ENCODE data around the gene ABCD3. TPM values are rescaled to one million over a fixed set of nuclear protein-coding genes. Genes with fewer than 3 reads are reported as not detected.

ABCD3 gene
- total and polyA plus RNA-seq, 4 donors: 18.4 to 34.7 (median 23.6) TPM

DNA sequence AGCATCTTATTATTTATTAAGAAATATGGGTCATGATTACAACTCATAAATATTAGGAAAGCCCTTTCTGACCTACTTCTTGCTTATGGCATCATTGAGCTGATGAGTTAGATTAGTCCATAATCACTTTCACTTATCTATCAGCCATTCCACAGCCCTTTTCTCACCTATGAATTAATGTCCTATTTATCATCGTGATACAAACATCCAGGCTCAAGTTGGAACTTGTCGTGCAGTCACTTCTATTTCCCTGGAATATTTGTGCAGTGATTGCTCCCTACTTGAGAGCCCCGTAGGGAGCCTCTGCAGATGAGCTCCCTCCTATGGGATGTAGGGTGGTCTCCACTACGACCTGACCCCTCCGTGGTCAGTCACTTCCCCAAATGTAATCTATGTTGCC is 131.5 kb downstream of the ABCD3 start:
- Histone ChIP-seq H3K36me3 (ENCODE audit: control insufficient read depth in 1 of 2, insufficient read depth in 2 of 2, low read length in 1 of 2) (no peaks in the 10 kb centered on the region), H3K4me1 (ENCODE audit: control insufficient read depth in 1 of 2, insufficient read depth in 2 of 2, low read length in 2 of 2) (no peaks in the 10 kb centered on the region), H3K4me3 (ENCODE audit: low read length in 2 of 2) (no peak overlapping the region), H3K27ac (ENCODE audit: low read depth in 1 of 2, low read length in 2 of 2) (no peak overlapping the region), H3K27me3 (ENCODE audit: control insufficient read depth in 1 of 2, insufficient read depth in 2 of 2, low read length in 1 of 2) (no peaks in the 10 kb centered on the region), H3K9me3 (ENCODE audit: control insufficient read depth, low read length) (no peaks in the 10 kb centered on the region)
- DNase-seq (no peak), ATAC-seq (ENCODE audit: low FRiP score) (no peak)
- intact Hi-C loops (cut with DNase I): loop anchor here in 1 of 2 donors (5.0 kb wide), 1 partner anchor 43 kb away; no protein-coding TSS in a partner anchor
- WGBS, 2 donors: 89 to 93% methylated on average over 5 of the region's 5 CpGs

DNA sequence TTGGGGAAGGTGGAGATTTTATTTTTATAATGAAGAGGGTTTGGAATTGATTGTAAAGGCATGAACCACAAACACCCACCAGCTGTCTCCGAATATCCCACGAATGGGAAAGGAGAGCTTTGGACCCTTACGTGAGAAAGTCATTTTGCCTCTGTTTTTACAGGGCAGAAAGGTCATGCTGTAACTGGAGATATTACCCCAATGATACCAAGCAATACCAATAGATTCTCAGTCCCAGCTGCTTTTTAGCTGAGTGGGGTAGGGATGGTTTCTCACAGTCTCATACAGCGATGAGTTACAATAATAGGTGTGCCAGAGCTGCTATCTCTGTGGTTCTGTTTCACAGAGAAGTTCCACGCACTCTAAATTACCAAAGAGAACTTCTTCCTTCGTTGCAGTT is 132.2 kb downstream of the ABCD3 start:
- no peak for ATAC-seq (ENCODE audit: low FRiP score)
- no peak overlapping the region for H3K27ac ChIP-seq (ENCODE audit: low read depth in 1 of 2, low read length in 2 of 2)
- 88 to 93% methylated on average over 6 of the region's 6 CpGs for WGBS, 2 donors
- H3K4me3 ChIP-seq (ENCODE audit: low read length in 2 of 2): no peak overlapping the region
- H3K4me1 ChIP-seq (ENCODE audit: control insufficient read depth in 1 of 2, insufficient read depth in 2 of 2, low read length in 2 of 2): no peaks in the 10 kb centered on the region
- H3K27me3 ChIP-seq (ENCODE audit: control insufficient read depth in 1 of 2, insufficient read depth in 2 of 2, low read length in 1 of 2): no peaks in the 10 kb centered on the region
- H3K9me3 ChIP-seq (ENCODE audit: control insufficient read depth, low read length): no peaks in the 10 kb centered on the region
- H3K36me3 ChIP-seq (ENCODE audit: control insufficient read depth in 1 of 2, insufficient read depth in 2 of 2, low read length in 1 of 2): no peaks in the 10 kb centered on the region
- no peak for DNase-seq
- intact Hi-C loops (cut with DNase I): no loop called here

DNA sequence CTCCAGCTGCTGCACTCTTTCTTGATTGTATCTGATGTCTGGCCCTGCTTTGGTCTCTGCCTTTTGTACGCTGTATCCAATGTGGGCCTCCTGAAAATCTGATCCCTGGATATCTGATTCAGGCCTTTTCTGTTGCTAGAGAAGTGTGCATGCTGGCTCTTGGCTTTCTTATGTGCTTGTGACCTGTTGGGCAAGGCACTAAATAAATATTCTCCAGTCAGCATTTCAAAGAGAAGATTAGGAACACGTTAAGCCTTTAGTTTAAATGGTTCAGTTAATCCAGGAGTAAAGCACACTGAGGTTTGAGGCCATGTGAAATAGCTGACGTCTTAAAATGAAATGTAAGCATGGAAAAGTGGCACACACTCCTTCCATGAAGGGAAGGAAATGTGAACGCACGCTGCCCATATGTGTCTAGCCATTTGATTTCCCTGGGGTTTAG is 132.6 kb downstream of the ABCD3 start:
- WGBS, 2 donors: 78% methylated on average over 5 of the region's 5 CpGs
- H3K9me3 ChIP-seq (ENCODE audit: control insufficient read depth, low read length): no peaks in the 10 kb centered on the region
- intact Hi-C loops (cut with DNase I): no loop called here
- H3K4me3 ChIP-seq (ENCODE audit: low read length in 2 of 2): no peak overlapping the region
- no peaks in the 10 kb centered on the region for H3K36me3 ChIP-seq (ENCODE audit: control insufficient read depth in 1 of 2, insufficient read depth in 2 of 2, low read length in 1 of 2)
- ATAC-seq (ENCODE audit: low FRiP score) (no peak), DNase-seq (no peak)
- no peaks in the 10 kb centered on the region for H3K27me3 ChIP-seq (ENCODE audit: control insufficient read depth in 1 of 2, insufficient read depth in 2 of 2, low read length in 1 of 2)
- no peaks in the 10 kb centered on the region for H3K4me1 ChIP-seq (ENCODE audit: control insufficient read depth in 1 of 2, insufficient read depth in 2 of 2, low read length in 2 of 2)
- no peak overlapping the region for H3K27ac ChIP-seq (ENCODE audit: low read depth in 1 of 2, low read length in 2 of 2)

DNA sequence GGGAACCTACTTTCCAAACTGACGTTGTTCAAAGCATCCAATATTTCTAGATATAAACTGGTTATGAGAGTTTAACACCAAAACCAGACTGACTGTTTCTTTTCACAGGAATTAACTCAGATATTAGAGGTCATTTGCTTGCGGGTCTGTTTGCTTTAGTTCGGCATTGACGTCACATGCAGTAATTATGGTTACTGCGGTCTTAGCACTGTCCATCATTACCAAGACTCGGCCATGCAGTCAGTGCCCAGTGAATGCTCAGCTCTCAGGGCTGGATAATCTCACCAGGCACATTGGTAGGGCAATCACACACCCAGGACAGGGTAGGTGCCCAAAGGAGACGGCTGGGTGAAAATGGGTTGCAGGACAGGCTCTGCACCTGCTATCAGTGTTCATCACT is 133.3 kb downstream of the ABCD3 start:
- DNase-seq (no peak), ATAC-seq (ENCODE audit: low FRiP score) (no peak)
- Histone ChIP-seq H3K36me3 (ENCODE audit: control insufficient read depth in 1 of 2, insufficient read depth in 2 of 2, low read length in 1 of 2) (no peaks in the 10 kb centered on the region), H3K27ac (ENCODE audit: low read depth in 1 of 2, low read length in 2 of 2) (no peak overlapping the region), H3K4me1 (ENCODE audit: control insufficient read depth in 1 of 2, insufficient read depth in 2 of 2, low read length in 2 of 2) (no peaks in the 10 kb centered on the region), H3K4me3 (ENCODE audit: low read length in 2 of 2) (no peak overlapping the region), H3K27me3 (ENCODE audit: control insufficient read depth in 1 of 2, insufficient read depth in 2 of 2, low read length in 1 of 2) (no peaks in the 10 kb centered on the region), H3K9me3 (ENCODE audit: control insufficient read depth, low read length) (no peaks in the 10 kb centered on the region)
- 95 to 97% methylated on average over 7 of the region's 7 CpGs for WGBS, 2 donors
- intact Hi-C loops (cut with DNase I): no loop called here

DNA sequence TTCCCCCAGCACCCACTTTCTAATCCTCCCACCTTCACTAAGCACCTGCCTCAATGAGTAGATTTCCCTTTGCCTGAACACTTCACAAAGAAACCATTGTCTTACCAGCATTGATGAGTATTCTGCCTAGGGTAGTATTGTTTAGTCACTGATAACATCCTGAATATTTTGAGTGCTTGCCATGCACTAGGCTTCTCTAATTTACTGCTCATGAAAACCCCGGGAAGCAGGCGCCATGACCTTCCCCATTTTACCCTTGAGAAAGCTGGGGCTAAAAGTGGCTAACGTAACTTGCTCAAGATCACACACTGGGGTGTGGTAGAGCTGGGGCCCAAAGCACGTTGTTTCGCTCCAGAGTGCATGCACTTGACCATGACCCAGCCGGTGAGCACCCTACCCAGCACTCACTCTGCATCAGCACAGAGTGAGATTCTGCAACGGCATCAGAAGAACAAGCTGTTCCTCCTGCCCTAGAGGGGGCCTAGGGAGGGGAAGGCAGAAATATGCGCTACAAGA is 133.9 kb downstream of the ABCD3 start:
- H3K27ac ChIP-seq (ENCODE audit: low read depth in 1 of 2, low read length in 2 of 2): no peak overlapping the region
- no peak overlapping the region for H3K4me3 ChIP-seq (ENCODE audit: low read length in 2 of 2)
- WGBS, 2 donors: 91 to 95% methylated on average over 8 of the region's 8 CpGs
- DNase-seq: no peak
- ATAC-seq (ENCODE audit: low FRiP score): no peak
- H3K27me3 ChIP-seq (ENCODE audit: control insufficient read depth in 1 of 2, insufficient read depth in 2 of 2, low read length in 1 of 2): no peaks in the 10 kb centered on the region
- no peaks in the 10 kb centered on the region for H3K36me3 ChIP-seq (ENCODE audit: control insufficient read depth in 1 of 2, insufficient read depth in 2 of 2, low read length in 1 of 2)
- H3K4me1 ChIP-seq (ENCODE audit: control insufficient read depth in 1 of 2, insufficient read depth in 2 of 2, low read length in 2 of 2): no peaks in the 10 kb centered on the region
- intact Hi-C loops (cut with DNase I): no loop called here
- no peaks in the 10 kb centered on the region for H3K9me3 ChIP-seq (ENCODE audit: control insufficient read depth, low read length)

DNA sequence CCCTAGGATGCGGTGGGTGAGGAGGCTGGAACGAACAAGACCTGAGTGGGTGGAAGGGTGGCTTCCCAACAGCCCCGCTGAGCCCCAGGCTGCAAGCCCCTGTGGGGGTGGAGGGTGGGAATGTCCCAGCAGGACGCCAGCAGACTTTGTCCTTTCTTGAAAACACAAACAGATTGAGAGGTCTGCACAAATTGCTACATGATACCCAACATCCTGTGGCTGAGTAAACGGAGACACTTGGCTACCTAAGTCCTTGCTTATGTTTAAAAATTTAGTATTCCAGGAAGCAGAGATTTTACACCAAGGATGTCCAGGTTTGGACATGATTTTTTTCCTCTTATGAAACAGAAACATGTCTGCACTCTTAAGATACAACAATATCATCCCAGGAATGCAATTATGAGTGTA is 135.1 kb downstream of the ABCD3 start:
- 68 to 69% methylated on average over 5 of the region's 5 CpGs for WGBS, 2 donors
- no peak for ATAC-seq (ENCODE audit: low FRiP score)
- no peaks in the 10 kb centered on the region for H3K36me3 ChIP-seq (ENCODE audit: control insufficient read depth in 1 of 2, insufficient read depth in 2 of 2, low read length in 1 of 2)

DNA sequence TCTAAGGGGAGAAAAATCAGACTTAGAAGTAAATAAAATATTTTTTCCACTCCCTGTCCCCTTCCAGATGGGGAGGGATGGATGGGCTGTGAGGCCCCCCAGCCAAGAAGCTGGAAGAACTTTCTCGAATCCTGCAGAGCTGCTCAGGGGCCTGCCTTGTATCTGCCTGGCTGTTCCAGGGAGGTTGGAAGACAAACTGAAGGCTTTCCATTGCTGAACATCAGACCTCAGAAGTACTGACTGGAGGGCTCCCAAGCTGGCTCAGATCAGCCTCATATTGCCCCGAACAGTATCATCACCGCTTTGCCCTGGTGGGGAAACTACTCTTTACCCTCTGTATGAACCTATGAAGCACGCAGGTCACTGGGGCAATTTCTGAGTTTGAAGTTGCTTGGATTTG is 135.7 kb downstream of the ABCD3 start:
- Histone ChIP-seq H3K9me3 (ENCODE audit: control insufficient read depth, low read length) (no peaks in the 10 kb centered on the region), H3K27me3 (ENCODE audit: control insufficient read depth in 1 of 2, insufficient read depth in 2 of 2, low read length in 1 of 2) (no peaks in the 10 kb centered on the region), H3K27ac (ENCODE audit: low read depth in 1 of 2, low read length in 2 of 2) (no peak overlapping the region), H3K4me3 (ENCODE audit: low read length in 2 of 2) (no peak overlapping the region), H3K36me3 (ENCODE audit: control insufficient read depth in 1 of 2, insufficient read depth in 2 of 2, low read length in 1 of 2) (no peaks in the 10 kb centered on the region), H3K4me1 (ENCODE audit: control insufficient read depth in 1 of 2, insufficient read depth in 2 of 2, low read length in 2 of 2) (no peaks in the 10 kb centered on the region)
- 93 to 94% methylated on average over 4 of the region's 4 CpGs for WGBS, 2 donors
- DNase-seq: no peak
- intact Hi-C loops (cut with DNase I): no loop called here
- no peak for ATAC-seq (ENCODE audit: low FRiP score)

More for the DNA sequence above, 135.1 kb downstream of the ABCD3 start:
- Histone ChIP-seq H3K4me3 (ENCODE audit: low read length in 2 of 2) (no peak overlapping the region), H3K9me3 (ENCODE audit: control insufficient read depth, low read length) (no peaks in the 10 kb centered on the region), H3K27me3 (ENCODE audit: control insufficient read depth in 1 of 2, insufficient read depth in 2 of 2, low read length in 1 of 2) (no peaks in the 10 kb centered on the region), H3K4me1 (ENCODE audit: control insufficient read depth in 1 of 2, insufficient read depth in 2 of 2, low read length in 2 of 2) (no peaks in the 10 kb centered on the region), H3K27ac (ENCODE audit: low read depth in 1 of 2, low read length in 2 of 2) (no peak overlapping the region)
- DNase-seq: no peak
- intact Hi-C loops (cut with DNase I): no loop called here

DNA sequence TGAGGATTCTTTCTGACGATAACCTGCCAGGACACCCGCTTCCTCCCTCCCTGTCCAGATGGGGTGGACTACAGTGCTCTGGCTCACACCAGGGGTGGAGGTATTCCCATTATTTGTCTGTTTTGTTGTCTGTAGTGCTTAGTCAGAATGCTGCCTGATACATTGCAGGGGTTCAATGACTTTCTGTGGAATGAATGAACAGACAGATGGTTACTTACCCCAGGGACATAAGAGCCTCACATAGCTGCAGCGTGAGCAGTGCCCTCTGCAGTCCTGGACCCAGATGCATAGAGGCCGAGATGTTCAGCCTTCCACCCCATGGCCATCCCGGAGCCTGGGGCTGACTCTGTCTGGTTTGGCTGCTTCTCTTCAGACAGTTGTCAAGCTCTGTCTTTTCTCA is 136.4 kb downstream of the ABCD3 start:
- H3K36me3 ChIP-seq (ENCODE audit: control insufficient read depth in 1 of 2, insufficient read depth in 2 of 2, low read length in 1 of 2): no peaks in the 10 kb centered on the region
- H3K27ac ChIP-seq (ENCODE audit: low read depth in 1 of 2, low read length in 2 of 2): no peak overlapping the region
- ATAC-seq (ENCODE audit: low FRiP score) (no peak), DNase-seq (no peak)
- no peaks in the 10 kb centered on the region for H3K27me3 ChIP-seq (ENCODE audit: control insufficient read depth in 1 of 2, insufficient read depth in 2 of 2, low read length in 1 of 2)
- WGBS, 2 donors: 96 to 98% methylated on average over 5 of the region's 5 CpGs
- H3K4me1 ChIP-seq (ENCODE audit: control insufficient read depth in 1 of 2, insufficient read depth in 2 of 2, low read length in 2 of 2): no peaks in the 10 kb centered on the region
- H3K9me3 ChIP-seq (ENCODE audit: control insufficient read depth, low read length): no peaks in the 10 kb centered on the region
- no peak overlapping the region for H3K4me3 ChIP-seq (ENCODE audit: low read length in 2 of 2)
- intact Hi-C loops (cut with DNase I): no loop called here

DNA sequence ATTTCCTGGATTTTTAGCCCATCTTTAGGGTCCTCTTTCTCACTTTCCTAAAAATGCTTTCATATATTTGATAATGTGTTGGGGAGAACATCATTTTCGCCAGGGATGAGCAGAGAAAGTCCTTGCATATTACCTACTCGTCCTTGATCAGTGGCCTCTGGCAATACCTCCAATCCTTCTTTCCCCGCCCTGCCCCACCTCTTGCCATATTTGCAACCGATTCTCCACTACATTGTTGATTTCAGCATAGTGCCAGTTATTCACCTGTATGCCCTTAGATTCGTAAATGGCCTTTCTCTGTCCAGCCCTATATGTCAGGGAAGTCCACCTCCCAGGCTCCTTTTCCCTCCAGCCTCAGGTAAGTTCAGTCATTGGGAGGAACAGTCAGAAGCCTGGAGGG is 136.9 kb downstream of the ABCD3 start:
- Histone ChIP-seq H3K4me3 (ENCODE audit: low read length in 2 of 2) (no peak overlapping the region), H3K27me3 (ENCODE audit: control insufficient read depth in 1 of 2, insufficient read depth in 2 of 2, low read length in 1 of 2) (no peaks in the 10 kb centered on the region), H3K27ac (ENCODE audit: low read depth in 1 of 2, low read length in 2 of 2) (no peak overlapping the region), H3K4me1 (ENCODE audit: control insufficient read depth in 1 of 2, insufficient read depth in 2 of 2, low read length in 2 of 2) (no peaks in the 10 kb centered on the region), H3K9me3 (ENCODE audit: control insufficient read depth, low read length) (no peaks in the 10 kb centered on the region), H3K36me3 (ENCODE audit: control insufficient read depth in 1 of 2, insufficient read depth in 2 of 2, low read length in 1 of 2) (no peaks in the 10 kb centered on the region)
- no peak for ATAC-seq (ENCODE audit: low FRiP score)
- DNase-seq: no peak
- WGBS, 2 donors: 94% methylated on average over 5 of the region's 5 CpGs
- intact Hi-C loops (cut with DNase I): no loop called here
